GM13977 (cell line): ENCODE data around the gene PARD3B.

Experiments
- DNase-seq: peaks from one replicate; pipeline ENCODE4 v3.0.0; 2012; ENCODE audit warnings: low spot score
- CTCF ChIP-seq: IDR thresholded peaks from 2 replicates; pipeline ENCODE4 v1.5.1; 2012; ENCODE audit warnings: mild to moderate bottlenecking, control low read depth; ENCODE audit not compliant: insufficient read depth; ENCODE audit errors: extremely low read depth, missing control alignments
- in situ Hi-C: fragments of 300-500 bp; cut with MboI; formaldehyde crosslinking; loops from one replicate; pipeline ENCODE4 v1.12.0; 2022; ENCODE audit warnings: low sequenced_read_pairs, low pct_unique_long_range_greater_than_20kb, mixed read lengths, inconsistent platforms; ENCODE audit not compliant: unreplicated experiment

The PARD3B gene

GRCh38 chr2:204914708-204915107 is 369.4 kb downstream of the PARD3B start:
- no peak for DNase-seq
- in situ Hi-C loops = no loop called here
- no peak for TF ChIP-seq CTCF

GRCh38 chr2:204917089-204917701 is 371.9 kb downstream of the PARD3B start:
- no peak for DNase-seq
- in situ Hi-C loops = no loop called here

GRCh38 chr2:204920776-204921175 is 375.5 kb downstream of the PARD3B start:
- DNase-seq = no peak
- in situ Hi-C loops = no loop called here
- no peak for TF ChIP-seq CTCF

More at GRCh38 chr2:204917089-204917701, 371.9 kb downstream of the PARD3B start:
- TF ChIP-seq CTCF = no peak

- no peak for TF ChIP-seq CTCF
- DNase-seq = no peak
- in situ Hi-C loops = no loop called here
These were observed 378.7 kb downstream of the PARD3B start for GRCh38 chr2:204923957-204924356.

GRCh38 chr2:204931562-204931961 is 386.3 kb downstream of the PARD3B start:
- no peak for DNase-seq
- no peak for TF ChIP-seq CTCF
- in situ Hi-C loops = no loop called here

- DNase-seq = no peak
- TF ChIP-seq CTCF = no peak
- in situ Hi-C loops = no loop called here
These were observed 388.6 kb downstream of the PARD3B start for GRCh38 chr2:204933735-204934374.
